NT2/D1 (cell line): ENCODE results near the gene OAS1.

Source experiments
- SUZ12 ChIP-seq: IDR thresholded peaks from 2 replicates; pipeline ENCODE4 v1.6.1; 2011; ENCODE audit not compliant: insufficient read length, insufficient read depth; ENCODE audit errors: extremely low read depth
- YY1 ChIP-seq: IDR thresholded peaks from 2 replicates; pipeline ENCODE4 v1.6.1; 2011; ENCODE audit not compliant: insufficient read length, insufficient read depth

DNA sequence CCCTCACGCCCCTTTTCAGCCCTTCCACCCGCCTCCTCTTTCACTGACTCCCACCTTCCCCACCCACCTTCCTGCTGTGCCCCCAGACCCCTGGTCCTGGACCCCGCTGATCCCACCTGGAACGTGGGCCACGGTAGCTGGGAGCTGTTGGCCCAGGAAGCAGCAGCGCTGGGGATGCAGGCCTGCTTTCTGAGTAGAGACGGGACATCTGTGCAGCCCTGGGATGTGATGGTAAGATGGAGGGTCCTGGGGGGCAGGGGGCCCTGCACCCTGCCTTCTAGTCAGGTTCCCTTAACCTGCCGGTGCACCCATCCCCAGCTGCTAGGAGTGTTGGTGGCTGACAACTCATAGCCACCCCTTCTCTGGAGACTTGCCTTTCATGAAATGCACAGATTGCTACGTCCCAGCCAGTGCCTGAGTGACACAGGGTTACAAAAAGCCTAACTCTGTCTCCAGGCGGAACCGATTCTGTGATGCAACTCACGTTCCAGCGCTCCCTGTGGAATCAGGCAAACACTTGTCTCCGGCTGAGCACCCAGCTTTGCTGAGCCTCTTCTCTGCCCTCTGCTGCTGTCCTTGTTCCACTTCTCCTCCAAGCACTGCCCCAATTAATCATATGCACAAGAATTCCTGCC, 56.6 kb downstream of the OAS1 start:
- TF ChIP-seq SUZ12 (no peak), YY1 (no peak)
